ENCODE data around the gene RPA1.

DNA sequence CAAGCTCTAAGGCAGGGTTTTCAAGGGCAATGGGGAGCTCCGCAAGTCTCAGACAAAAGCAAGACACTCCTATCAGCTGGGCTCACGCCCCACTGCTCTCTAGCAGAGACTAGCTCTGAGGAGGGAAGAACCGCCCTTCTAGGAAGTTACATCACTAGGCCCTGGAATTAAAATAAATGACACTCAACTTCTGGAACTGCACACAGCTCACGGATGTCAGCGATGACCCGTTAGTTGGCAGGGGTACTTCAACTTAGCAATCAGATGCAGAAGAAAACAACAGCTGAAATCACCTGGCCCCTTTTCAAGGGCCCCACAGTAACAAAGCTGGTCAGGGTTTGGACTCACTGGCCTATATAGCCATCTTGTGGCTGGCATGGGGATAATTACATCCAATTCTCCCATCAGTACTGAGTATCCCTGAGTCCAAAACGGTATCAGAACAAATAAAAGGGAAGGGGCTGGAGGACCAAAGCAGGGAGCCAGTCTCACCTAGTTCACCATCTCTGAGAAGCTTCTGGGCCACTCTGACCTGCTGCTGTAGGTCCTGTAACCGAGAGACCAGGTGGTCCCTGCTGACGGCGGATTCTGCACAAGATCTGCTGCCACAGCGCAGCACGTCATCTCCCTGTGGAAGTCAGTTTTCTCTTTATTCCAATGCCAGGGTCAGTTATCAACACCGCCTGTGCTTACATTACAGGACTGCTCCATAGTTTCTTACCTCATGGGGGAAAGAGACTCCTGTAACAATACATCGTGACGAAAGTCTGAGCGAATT lies 45.8 kb upstream of the RPA1 start:
- no peak for TF ChIP-seq CTCF (conservative IDR thresholded peaks at IDR 0.05)
- TF ChIP-seq ZFX (IDR thresholded peaks at IDR 0.05): no peak

Data from C4-2B (cell line).